SK-N-MC (cell line): Measurements from ENCODE around the gene MAP1B.
"Not testable (repeated sequence)": the region's sequence is repeated elsewhere in the genome, so short reads cannot be mapped to it uniquely, and the experiment has no call there.

Source experiments
- DNase-seq: peaks from one replicate; pipeline ENCODE4 v3.0.0-alpha.2; 2011; ENCODE audit warnings: low read depth, low spot score
- H3K27ac ChIP-seq: fragments of 200-600 bp; sonication (generic); 2 replicates; pipeline ENCODE4 v1.5.1; 2016; ENCODE audit warnings: mixed run types
- H3K36me3 ChIP-seq: fragments of 200-600 bp; sonication (generic); 2 replicates; pipeline ENCODE4 v1.6.1; 2017; ENCODE audit warnings: antibody characterized with exemption, low read length, mixed read lengths; ENCODE audit not compliant: insufficient read depth
- H3K4me3 ChIP-seq: fragments of 200-600 bp; sonication (generic); 2 replicates; pipeline ENCODE4 v1.5.1; 2016
- H3K9ac ChIP-seq: fragments of 200-600 bp; sonication (generic); 2 replicates; pipeline ENCODE4 v1.8.0; 2017; ENCODE audit warnings: mixed run types, mixed read lengths; ENCODE audit not compliant: insufficient read length
- H3K9me3 ChIP-seq: fragments of 200-600 bp; sonication (generic); 2 replicates; pipeline ENCODE4 v1.6.1; 2017; ENCODE audit warnings: low read depth, mild to moderate bottlenecking, antibody characterized with exemption, low read length, moderate library complexity, mixed read lengths
- EZH2 ChIP-seq: fragments of 200-600 bp; sonication (generic); IDR thresholded peaks from one replicate; pipeline ENCODE4 v1.6.1; 2017; ENCODE audit warnings: antibody characterized with exemption
- FOXP2 ChIP-seq: optimal IDR thresholded peaks from 2 replicates; pipeline ENCODE3; 2011; ENCODE audit warnings: mild to moderate bottlenecking, moderate library complexity; ENCODE audit not compliant: insufficient read depth; ENCODE audit errors: extremely low read length, control extremely low read depth
- POLR2AphosphoS5 ChIP-seq: IDR thresholded peaks from 2 replicates; pipeline ENCODE4 v1.6.1; 2012; ENCODE audit warnings: mild to moderate bottlenecking, low read depth, low read length, borderline replicate concordance

The MAP1B gene

GRCh38 chr5:72170101-72170500 is 62.8 kb downstream of the MAP1B start:
- TF ChIP-seq EZH2 (no peak), POLR2AphosphoS5 (no peak), FOXP2 (no peak)
- Histone ChIP-seq H3K36me3 (no peaks in the 10 kb centered on the region), H3K9ac (no peak overlapping the region), H3K4me3 (no peak overlapping the region), H3K9me3 (no peaks in the 10 kb centered on the region), H3K27ac (no peak overlapping the region)
- no peak for DNase-seq

GRCh38 chr5:72171181-72171580 is 63.9 kb downstream of the MAP1B start:
- H3K27ac ChIP-seq, H3K9me3 ChIP-seq, H3K9ac ChIP-seq, H3K4me3 ChIP-seq, H3K36me3 ChIP-seq, DNase-seq: not testable (repeated sequence)

GRCh38 chr5:72171667-72172066 is 64.4 kb downstream of the MAP1B start:
- no peak overlapping the region for H3K27ac ChIP-seq
- TF ChIP-seq EZH2 (no peak), POLR2AphosphoS5 (no peak)

GRCh38 chr5:72172786-72173185 is 65.5 kb downstream of the MAP1B start:
- no peak overlapping the region for H3K4me3 ChIP-seq
- DNase-seq, result no peak
- H3K9me3 ChIP-seq, result no peaks in the 10 kb centered on the region
- no peaks in the 10 kb centered on the region for H3K36me3 ChIP-seq
- no peak overlapping the region for H3K9ac ChIP-seq
- TF ChIP-seq FOXP2, result no peak
- no peak for TF ChIP-seq POLR2AphosphoS5
- no peak for TF ChIP-seq EZH2
- H3K27ac ChIP-seq, result no peak overlapping the region

More at GRCh38 chr5:72171667-72172066, 64.4 kb downstream of the MAP1B start:
- H3K4me3 ChIP-seq, result no peak overlapping the region
- no peaks in the 10 kb centered on the region for H3K36me3 ChIP-seq
- DNase-seq, result no peak
- H3K9me3 ChIP-seq, result no peaks in the 10 kb centered on the region
- no peak overlapping the region for H3K9ac ChIP-seq

- no peak for TF ChIP-seq FOXP2
- no peak for TF ChIP-seq EZH2
- TF ChIP-seq POLR2AphosphoS5, result no peak
- no peak overlapping the region for H3K9ac ChIP-seq
- H3K4me3 ChIP-seq, result no peak overlapping the region
- no peak overlapping the region for H3K27ac ChIP-seq
- no peaks in the 10 kb centered on the region for H3K36me3 ChIP-seq
- DNase-seq, result no peak
- no peaks in the 10 kb centered on the region for H3K9me3 ChIP-seq
Observed at GRCh38 chr5:72177538-72177937, 70.3 kb downstream of the MAP1B start.

- peaks cover 7% of the 10 kb centered on the region; the same call in 1 of the 2 replicates for H3K36me3 ChIP-seq
- DNase-seq, result no peak
- no peak overlapping the region for H3K27ac ChIP-seq
- no peak overlapping the region for H3K9ac ChIP-seq
- H3K9me3 ChIP-seq, result no peaks in the 10 kb centered on the region
- TF ChIP-seq EZH2 (no peak), POLR2AphosphoS5 (no peak), FOXP2 (no peak)
- no peak overlapping the region for H3K4me3 ChIP-seq
Observed at GRCh38 chr5:72179028-72179815, 71.9 kb downstream of the MAP1B start.

- H3K36me3 ChIP-seq, result peaks cover 12% of the 10 kb centered on the region; the same call in 1 of the 2 replicates
- no peak for DNase-seq
Observed at GRCh38 chr5:72179816-72180440, 72.7 kb downstream of the MAP1B start.

GRCh38 chr5:72180925-72181324 is 73.7 kb downstream of the MAP1B start:
- H3K27ac ChIP-seq, result no peak overlapping the region
- DNase-seq, result no peak
- TF ChIP-seq POLR2AphosphoS5 (no peak), EZH2 (no peak), FOXP2 (no peak)
- H3K9me3 ChIP-seq, result no peaks in the 10 kb centered on the region
- H3K9ac ChIP-seq, result no peak overlapping the region
- peaks cover 14% of the 10 kb centered on the region; the same call in 1 of the 2 replicates for H3K36me3 ChIP-seq
- no peak overlapping the region for H3K4me3 ChIP-seq

More at GRCh38 chr5:72179816-72180440, 72.7 kb downstream of the MAP1B start:
- Histone ChIP-seq H3K4me3 (no peak overlapping the region), H3K9ac (no peak overlapping the region), H3K27ac (no peak overlapping the region), H3K9me3 (no peaks in the 10 kb centered on the region)
- TF ChIP-seq EZH2 (no peak), POLR2AphosphoS5 (no peak), FOXP2 (no peak)

- peaks cover 25% of the 10 kb centered on the region; the same call in 1 of the 2 replicates for H3K36me3 ChIP-seq
- no peak overlapping the region for H3K27ac ChIP-seq
- no peak overlapping the region for H3K4me3 ChIP-seq
- TF ChIP-seq FOXP2 (no peak), POLR2AphosphoS5 (no peak), EZH2 (no peak)
- DNase-seq, result no peak
- no peaks in the 10 kb centered on the region for H3K9me3 ChIP-seq
- no peak overlapping the region for H3K9ac ChIP-seq
Observed at GRCh38 chr5:72182686-72183085, 75.4 kb downstream of the MAP1B start.
